Stimulated activated CD8-positive, alpha-beta memory T cell treated with anti-CD3 and anti-CD28 coated beads, Interleukin-2, amount 100 ng/mL, for 48 hours (primary cell): Measurements from ENCODE around the gene LAMB3.
"Not testable (repeated sequence)": the region's sequence is repeated elsewhere in the genome, so short reads cannot be mapped to it uniquely, and the experiment has no call there.

Experiments
- DNase-seq, 2 donors: peaks; one replicate each; pipeline ENCODE4 v3.0.0-alpha.2; 2020; ENCODE audit warnings: low read depth in 2 of 2

Gene LAMB3

DNA sequence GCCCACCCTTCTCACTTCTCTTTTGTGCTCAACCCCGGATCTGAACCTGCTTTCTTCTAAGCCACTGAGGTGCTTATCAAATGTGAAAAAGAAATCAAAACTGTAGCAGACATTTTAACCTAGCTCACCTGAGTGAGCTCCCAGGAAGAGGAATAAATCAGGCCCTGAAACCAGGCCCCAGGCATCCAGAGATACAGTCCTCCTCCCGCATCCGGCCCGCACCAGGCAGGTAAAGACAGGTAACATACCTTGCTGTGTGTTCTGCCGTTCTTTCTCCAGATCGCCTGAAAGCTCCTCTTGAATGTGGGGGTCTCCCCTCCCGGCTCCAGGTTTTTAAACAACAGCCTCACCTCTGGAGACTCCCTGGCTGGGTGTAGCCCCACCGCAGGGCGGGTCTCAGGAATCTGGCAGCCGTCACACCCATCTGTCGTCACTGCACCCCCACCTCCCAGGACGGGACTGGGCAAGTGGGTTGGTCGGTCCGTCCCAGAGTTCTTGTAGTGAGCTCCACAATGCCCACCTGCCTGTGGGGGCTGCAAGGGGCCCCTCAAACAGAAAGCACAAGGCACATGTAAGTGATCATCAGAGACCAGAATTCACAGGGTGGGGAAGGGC lies at the start of gene LAMB3:
Gene LAMB3 (minus strand): TSS at position 305 of the 615 bp plus-strand sequence. CDS start 1,481 bp downstream, outside the sequence.
- DNase-seq, result no peak

DNA sequence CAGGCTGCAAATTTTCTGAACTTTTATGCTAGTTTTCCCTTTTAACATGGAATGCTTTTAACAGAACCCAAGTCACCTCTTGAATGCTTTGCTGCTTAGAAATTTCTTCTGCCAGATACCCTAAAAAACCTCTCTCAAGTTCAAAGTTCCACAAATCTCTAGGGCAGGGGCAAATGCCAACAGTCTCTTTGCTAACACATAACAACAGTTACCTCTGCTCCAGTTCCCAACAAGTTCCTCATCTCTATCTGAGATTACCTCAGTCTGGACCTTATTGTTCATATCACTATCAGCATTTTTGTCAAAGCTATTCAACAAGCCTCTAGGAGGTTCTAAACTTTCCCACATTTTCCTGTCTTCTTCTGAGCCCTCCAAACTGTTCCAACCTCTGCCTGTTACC lies 48.5 kb upstream of the LAMB3 start:
- DNase-seq, result not testable (repeated sequence)

DNA sequence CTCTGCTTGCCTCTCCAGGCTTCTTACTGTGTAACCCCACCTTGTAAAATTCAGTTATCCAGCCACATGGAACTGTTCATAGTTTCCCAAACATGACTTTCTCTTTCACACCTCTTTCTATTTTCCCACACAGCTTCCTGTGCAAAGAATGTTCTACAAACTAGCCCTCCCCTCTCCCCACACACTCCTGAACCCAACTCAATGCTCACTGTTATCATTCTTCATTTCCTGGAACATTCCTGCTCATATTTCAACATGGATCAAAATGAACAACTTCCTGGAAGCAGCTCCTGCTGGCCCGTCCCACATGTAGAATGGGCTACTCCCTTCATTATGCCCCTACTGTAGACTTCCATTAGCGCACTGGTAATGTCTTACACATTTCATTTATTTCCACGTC lies 44.9 kb upstream of the LAMB3 start:
- DNase-seq, result no peak

DNA sequence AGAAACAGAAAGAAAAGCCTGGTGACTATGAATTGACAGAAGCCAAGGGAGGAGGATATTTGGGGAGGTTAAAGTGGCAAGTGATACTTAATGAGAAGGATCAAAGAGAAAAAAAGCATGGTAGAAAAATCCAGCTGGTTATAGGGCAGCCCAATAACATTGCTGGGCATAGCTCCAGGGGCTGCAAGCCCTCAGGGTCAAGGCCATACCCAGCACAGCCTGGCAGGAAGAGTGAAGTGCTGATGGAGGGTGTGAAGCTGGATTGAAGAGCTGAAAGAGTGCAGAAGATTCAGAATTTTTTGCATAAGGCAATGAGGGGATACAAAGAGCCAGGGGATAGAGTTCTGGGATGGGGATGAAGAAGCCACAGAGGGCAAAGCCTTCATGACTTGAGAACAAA lies 44.4 kb upstream of the LAMB3 start:
- no peak for DNase-seq

DNA sequence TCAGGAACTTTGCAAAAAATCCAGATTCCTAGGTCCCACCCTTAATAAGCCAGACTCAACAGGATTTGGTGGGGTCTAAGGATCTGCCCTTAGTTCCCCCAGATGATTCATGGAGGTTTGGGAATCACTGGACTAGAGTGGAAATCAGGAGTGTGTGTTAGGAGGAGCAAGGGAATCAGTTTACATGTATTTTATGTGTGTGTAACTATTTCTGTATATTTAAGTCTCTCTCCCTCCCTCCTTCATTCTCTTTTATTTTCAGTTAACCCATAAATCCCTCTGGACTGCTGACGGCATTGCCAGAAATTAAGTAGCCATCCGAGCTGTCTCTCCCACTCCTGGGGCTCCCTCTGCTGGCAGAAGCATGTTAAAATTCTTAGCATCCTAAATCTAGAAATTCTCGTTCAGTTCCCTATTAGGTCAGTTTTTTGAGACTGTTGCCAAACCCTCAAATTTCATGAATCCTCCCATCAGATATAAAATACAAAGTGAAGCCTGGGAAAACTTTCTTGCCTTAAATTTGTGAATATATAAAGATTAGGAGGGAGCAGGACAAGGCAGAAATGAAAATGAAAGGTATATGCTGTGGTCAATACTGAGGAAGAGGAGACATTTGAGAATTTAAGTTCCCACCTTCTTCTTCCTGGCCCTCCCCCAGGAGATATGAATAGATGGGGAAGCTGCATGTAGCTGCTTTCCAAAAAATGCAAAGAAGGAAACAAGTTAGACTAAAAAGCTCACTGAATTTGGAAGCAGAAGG lies 40.7 kb upstream of the LAMB3 start:
- DNase-seq, result peak; percentile 59 to 62

DNA sequence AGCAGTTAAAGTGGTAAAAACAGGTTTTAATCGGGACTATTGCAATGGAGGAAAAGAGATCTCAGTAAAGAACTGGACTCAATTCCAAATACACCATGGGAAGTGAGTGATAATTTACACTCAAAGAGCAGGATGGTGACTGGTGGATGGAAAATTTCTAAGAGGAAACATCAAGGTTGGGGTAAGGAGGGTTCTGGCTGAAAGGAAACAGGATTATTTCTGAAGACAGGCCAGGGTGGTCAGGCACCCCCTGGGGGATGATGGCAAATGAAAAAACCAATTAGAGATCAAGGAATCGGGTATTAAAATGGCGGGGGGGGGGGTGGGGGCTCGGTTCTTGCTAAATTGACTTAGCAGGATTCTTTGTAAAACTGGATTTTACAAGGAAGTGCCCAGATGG lies 40.1 kb upstream of the LAMB3 start:
- DNase-seq, result no peak

DNA sequence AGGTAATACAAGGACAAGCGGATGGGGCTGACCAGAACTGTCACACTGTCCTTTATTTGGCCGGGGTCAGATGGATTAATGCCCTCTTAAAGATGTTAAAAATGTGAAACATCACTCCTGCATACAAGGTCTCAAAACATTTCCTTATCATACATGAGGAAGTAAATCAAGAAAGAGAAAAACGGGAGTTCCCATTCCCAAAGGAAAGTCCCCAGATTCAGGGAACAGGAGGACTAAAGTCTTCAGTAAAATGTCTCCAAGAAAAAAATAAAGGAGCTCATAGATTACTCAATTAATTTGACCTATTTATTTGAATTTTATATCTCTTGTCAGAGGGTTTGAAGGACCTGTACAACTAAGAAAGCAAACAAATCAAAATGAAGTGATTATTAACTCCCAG lies 39.0 kb upstream of the LAMB3 start:
- no peak for DNase-seq

DNA sequence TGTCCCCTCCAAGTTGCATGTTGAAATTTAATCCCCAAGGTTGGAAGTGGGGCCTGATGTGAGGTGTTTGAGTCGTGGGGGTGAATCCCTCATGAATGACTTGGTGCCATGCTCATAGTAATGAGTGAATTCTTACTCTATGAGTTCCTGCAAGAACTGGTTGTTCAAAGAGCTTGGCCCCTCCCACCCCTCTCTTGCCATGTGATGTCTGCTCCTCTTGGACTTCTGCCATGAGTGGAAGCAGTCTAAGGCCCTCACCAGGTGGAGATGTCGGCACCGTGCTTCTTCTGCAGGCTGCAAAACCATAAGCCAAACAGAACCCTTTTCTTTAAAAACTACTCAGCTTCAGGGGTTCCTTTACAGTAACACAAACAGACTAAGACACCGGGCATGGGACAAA lies 37.3 kb upstream of the LAMB3 start:
- no peak for DNase-seq

DNA sequence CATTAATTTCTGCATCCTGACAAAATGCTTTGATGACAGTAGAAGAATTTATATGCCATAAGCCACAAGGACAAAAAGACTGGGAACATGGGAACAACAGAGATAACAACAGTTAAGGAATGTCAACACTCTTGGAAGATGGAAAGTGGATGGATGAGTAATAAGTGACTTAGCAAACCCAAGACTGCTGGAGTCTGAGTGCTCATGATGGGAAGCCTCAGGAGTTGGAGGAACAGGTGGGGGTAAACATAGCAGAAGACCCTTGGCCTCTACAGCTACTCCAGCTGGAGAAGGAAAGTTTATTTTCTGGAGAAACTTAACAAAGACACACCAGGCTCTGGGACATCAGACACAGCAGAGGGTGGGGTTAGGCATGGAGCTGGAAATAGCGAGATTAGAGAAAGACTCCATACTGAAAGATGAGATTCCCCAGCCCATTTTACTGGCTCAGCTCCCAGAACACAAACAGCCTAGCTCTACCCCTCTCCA lies 36.6 kb upstream of the LAMB3 start:
- DNase-seq, result no peak

DNA sequence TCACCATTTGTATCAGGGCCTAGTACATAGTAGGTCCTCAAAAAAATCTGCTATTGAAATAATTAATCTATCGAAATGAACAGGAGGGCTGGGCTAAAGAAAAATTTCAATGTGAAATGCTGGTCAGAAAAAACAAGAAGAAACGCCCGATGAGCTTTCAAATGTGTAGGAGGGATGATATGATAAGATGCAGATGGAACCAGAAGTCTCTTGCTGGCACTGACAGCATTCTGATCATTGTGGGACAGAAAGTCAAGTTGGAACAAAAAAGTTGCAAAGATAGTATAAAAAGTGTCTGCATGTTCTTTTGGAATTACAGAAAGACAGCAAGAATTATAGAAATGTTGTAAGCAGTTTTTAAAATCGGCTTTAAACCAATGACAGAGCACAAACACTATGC lies 34.1 kb upstream of the LAMB3 start:
- no peak for DNase-seq

DNA sequence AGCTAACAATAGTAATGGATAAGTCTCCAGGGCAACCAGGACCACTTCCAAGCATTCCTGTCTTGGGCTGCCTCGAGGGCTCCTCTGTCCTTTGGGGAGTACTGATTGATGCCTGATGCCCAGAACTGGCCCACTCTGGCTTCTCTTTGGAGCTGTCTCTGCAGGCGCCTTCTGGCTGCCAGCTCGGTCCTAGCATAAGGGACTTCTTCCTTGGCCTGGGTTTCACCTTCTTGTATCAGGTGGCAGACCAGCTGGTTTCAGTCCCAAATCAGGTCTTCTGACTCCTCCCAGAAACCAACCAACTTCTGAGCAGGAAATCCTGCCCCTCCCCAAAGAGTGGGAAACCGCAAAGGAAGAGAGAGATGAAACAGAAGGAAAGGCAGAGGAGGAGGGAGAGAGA lies 33.6 kb upstream of the LAMB3 start:
- DNase-seq, result no peak

DNA sequence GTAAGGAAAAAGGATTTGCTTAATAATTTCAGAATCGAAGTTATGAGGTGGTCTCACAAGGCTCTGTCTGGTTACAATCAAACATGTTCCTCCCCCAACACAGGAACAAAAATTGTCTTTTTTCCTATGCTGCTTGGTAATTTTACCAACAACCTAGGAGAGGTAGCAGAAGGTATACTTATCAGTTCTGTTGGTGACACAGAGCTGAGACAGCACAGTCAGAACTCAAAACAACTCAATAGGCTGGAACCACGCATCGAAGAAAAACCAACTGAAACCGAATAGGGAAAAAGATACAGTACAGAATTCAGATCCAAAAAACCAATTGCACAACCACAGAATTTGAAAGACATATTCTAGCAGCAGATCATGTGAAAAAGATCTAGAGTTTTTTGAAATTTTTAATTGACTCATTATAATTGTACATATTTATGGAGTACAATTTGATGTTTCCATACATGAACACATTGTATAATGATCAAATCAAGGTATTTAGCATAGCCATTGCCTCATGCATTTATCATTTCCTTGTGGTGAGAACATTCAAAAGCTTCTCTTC lies 26.8 kb upstream of the LAMB3 start:
- DNase-seq, result no peak

DNA sequence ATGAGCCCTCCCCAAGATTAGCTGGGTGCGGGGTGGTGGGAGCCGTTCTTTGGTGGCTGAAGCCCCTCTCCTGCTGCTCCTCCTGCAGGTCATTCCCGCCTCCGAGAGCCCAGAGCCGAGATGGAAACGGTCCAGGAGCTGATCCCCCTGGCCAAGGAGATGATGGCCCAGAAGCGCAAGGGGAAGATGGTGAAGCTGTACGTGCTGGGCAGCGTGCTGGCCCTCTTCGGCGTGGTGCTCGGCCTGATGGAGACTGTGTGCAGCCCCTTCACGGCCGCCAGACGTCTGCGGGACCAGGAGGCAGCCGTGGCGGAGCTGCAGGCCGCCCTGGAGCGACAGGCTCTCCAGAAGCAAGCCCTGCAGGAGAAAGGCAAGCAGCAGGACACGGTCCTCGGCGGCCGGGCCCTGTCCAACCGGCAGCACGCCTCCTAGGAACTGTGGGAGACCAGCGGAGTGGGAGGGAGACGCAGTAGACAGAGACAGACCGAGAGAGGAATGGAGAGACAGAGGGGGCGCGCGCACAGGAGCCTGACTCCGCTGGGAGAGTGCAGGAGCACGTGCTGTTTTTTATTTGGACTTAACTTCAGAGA lies 23.4 kb upstream of the LAMB3 start:
- DNase-seq, result no peak

DNA sequence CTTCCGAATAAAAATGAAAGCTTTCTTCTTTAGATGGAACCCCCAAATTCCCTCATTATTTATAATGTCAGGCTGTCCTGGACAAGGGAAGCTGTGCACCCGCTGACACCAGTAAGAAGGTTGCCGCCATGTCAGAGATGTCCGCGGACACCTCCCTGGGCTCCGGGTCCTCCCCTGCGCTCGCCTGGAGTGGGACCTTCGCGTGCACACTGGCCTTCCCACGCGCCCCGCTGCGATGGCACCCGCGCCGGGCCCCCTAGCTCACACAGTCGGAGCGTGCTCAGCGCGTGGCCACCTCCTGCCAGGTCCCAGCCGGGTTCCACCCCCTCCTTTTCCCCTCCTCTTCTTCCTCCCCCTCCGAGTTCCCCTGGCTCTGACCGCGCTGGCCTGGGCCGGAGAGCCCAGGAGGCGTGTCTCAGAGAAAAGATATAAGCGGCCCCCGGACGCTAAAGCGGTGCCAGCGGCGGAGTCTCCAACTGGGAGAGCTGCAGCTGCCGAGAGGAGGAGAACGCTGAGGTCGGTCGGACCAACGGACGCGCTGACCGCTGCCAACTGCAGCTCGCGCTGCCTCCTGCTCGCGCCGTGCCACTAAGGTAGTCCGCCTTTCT lies 22.8 kb upstream of the LAMB3 start, which contains the start of gene G0S2:
Gene G0S2 (plus strand): TSS at position 456 of the 608 bp plus-strand sequence. CDS start 273 bp downstream, outside the sequence.
- DNase-seq, result peak in 1 of 2 donors; percentile 37

DNA sequence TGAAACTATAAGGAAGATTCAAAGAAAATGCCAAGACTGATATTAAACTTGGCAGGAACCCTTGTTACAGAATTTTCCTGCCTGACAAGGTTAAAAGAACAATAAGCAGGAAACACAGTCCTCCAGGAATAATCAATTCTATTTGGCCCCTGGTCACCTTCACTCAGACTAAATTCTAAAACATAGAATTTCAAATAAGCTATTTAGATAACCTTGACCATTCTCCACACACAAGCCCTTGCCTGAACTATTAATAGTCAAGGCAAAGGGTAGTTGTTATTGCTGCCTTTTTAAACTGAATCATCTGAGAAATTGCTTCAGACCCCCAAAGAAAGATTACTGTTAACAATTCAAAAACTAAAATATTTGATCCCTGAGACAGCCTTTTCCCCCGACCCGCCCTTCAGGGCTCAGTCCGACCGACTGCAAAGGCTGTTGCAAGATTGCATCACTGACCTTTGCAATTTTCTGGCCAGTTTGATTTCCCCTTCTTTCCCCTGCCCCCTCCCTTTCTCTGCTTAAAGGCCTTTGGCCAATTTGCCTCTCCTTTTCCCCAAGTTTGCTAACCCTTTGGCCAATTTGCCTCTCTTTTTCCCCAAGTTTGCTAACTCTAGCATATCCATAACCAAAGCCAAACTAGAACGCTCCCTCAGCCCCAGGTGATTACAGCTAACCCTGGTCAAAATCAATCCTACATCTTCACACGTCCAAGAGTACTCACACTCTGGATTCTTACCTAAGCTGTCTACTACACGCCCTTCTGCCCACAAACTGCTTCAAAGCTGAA lies 21.6 kb upstream of the LAMB3 start:
- no peak for DNase-seq

DNA sequence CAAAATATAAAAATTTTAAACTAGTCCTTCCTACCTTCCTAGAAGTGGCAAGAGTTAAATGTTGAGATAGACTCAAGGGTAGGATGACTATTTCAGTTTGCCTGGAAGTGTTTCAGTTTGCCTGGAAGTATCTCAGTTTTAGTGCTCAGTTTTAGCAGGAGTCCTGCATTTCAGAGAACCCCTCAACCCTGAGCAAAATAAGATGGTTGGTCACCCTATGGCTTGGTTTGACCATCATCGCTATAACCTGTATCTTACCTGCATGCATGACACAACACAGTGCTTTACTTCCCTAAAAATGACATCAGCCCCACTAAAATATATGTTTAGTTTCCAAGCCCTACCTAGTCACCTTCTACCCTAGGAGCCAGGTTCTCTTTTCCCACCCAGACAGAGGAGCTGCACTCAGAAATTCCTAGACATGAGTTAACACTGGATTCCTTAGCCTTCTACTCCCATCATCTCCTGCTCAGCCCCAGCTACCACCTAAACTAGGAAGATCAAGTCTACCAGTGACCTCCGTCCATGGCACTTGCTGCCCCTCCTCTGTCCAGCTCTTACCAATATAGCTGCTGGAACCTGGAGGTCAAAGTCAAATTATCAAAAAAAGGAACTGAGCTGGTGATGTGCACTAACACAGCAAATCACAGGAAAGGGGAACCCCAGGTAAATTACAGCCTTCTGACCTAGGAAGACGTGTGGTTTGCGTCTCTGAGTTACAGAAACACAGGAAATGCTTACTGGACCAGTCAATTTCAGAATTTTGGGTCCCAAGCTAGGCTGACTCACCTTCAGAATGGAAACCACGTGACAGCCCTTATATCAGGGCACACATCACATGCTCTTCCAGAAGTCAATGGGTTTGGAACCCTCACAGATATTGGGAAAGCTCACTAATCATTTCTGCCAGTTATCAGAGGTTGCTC lies 20.7 kb upstream of the LAMB3 start:
- DNase-seq, result no peak

DNA sequence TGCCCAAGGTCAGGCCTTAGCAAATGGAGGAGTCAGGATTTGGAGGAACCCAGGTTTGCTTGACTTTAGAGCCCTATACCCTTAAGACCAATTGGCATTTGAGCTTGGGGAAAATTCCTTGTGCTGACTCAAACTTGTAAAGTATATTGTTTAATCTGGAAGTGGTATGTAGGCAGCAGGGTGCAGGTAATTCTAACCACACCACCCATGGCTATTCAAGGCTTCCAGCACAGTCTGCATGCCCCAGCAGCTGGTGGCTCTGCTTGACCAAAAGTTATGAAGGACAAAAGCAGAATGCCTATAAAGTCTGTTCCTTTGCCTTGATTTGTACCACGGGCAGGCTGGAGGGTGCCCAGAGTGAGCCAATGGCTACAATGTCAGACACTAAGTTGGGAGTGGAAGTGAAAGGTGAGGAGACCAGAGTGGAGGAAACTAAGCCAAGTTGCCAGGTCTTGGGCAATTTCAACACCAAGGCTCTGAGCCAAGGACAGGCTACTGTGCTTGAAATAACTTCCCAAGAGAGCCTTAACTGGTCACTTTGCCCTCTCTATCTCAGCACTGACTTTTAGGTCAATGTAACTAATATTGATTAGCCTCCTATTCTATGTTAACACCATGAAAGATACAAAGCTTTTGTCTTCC lies 18.3 kb upstream of the LAMB3 start:
- DNase-seq, result no peak

DNA sequence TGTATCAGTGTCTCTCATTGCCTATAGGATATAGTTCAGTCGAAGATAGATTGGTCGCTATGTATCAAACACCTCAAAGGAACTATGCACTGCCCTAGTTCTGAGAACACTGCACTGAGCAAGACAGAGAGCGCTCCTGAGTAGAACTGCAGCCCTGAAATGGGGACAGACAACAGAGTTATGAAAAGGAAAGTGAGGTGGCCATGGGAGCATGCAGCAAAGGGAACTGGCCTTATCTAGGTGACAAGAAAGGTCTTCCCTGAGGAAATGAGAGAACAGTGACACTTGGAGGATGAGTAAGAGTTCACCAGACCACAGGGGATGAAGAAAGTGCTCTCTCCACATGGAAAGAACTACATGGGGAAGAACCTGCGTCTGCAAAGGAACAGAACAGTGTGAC lies 15.5 kb upstream of the LAMB3 start:
- no peak for DNase-seq

DNA sequence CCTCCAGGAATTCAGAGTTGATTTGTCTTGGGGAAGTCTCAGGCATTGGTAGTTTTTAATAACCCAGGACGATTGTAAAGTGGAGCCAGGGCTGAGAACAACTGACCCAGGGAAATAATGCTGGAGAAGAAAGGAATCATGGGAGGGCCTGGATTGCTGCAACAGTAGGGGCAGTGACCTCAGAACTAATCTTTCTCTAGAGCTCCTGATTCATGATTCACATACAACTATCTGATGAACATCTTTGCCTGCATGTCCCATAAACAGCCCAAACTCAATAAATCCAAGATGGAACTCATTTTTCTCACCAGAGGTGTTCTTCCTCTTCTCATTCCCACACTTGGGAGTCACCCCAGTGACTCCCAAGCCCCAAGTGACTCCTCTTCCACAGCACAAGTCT lies 14.9 kb upstream of the LAMB3 start:
- DNase-seq, result no peak

DNA sequence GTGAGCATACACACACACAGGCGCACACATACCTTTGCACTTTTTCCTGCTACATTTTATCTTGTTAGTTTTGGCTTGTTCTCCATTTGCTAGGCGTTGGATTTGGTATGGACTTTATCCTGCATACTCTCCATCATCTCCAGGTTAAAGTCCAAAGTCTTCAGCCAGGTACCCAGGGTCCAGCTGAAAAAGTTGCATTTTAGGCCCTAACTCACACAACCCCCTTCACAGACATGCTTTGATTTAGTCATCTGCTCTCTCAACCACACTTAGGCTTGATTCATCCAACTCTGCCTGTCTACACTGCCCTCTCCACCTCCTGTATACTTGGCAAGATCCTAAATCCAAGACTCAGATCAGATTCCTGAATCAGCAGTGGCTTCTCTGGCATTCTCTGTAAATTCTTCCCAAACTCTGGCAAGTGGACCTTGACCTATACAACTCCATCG lies 10.7 kb upstream of the LAMB3 start:
- no peak for DNase-seq
